ENCODE results near the gene CBR3.
A peak's percentile ranks its signal among the peaks of the same experiment; 100 is the strongest.

Gene CBR3

GRCh38 chr21:36134803-36135390 lies at the start of gene CBR3:
TSS of gene CBR3 (plus strand) at chr21:36135079. CDS start at chr21:36135193, 114 bp downstream.
- Histone ChIP-seq H3K9me2 (replicated peaks; ENCODE audit: low read depth, low read length) (no peaks in the 10 kb centered on the region), H4K20me1 (ENCODE audit: insufficient read depth, low read length, poor library complexity, severe bottlenecking) (no peaks in the 10 kb centered on the region), H3K9me3 (ENCODE audit: insufficient read depth, low read depth, low read length) (no peaks in the 10 kb centered on the region), H3K36me3 (ENCODE audit: insufficient read depth, low read length) (no peaks in the 10 kb centered on the region), H3K4me2 (ENCODE audit: low read depth, low read length, poor library complexity, severe bottlenecking) (peak within 1 kb of the TSS; percentile 72), H3K4me1 (ENCODE audit: insufficient read depth, low read length, poor library complexity, severe bottlenecking) (peaks cover 8% of the 10 kb centered on the region), H2AFZ (ENCODE audit: low read length) (peak within 1 kb of the TSS; percentile 96), H3K79me2 (ENCODE audit: insufficient read depth, low read length) (no peaks in the 10 kb centered on the region; the same call in 1 of the 2 replicates), H3K27me3 (ENCODE audit: insufficient read depth, low read length, poor library complexity, severe bottlenecking) (no peaks in the 10 kb centered on the region), H3K4me3 (ENCODE audit: low read length, poor library complexity, severe bottlenecking) (peak within 1 kb of the TSS; percentile 86), H3K9ac (ENCODE audit: low read depth, low read length, poor library complexity, severe bottlenecking) (peak within 1 kb of the TSS; percentile 73), H3F3A (ENCODE audit: low read depth) (no peaks in the 10 kb centered on the region)
- TF ChIP-seq EZH2phosphoT487 (IDR thresholded peaks at IDR 0.05; ENCODE audit: borderline replicate concordance) (no peak), CTCF (conservative IDR thresholded peaks at IDR 0.05; ENCODE audit: low read length) (no peak)

- Histone ChIP-seq H3K36me3 (ENCODE audit: insufficient read depth, low read length) (no peaks in the 10 kb centered on the region), H2AFZ (ENCODE audit: low read length) (no peak overlapping the region), H3K9me2 (replicated peaks; ENCODE audit: low read depth, low read length) (no peaks in the 10 kb centered on the region), H4K20me1 (ENCODE audit: insufficient read depth, low read length, poor library complexity, severe bottlenecking) (no peaks in the 10 kb centered on the region), H3K4me2 (ENCODE audit: low read depth, low read length, poor library complexity, severe bottlenecking) (no peak overlapping the region), H3K79me2 (ENCODE audit: insufficient read depth, low read length) (no peaks in the 10 kb centered on the region), H3K27me3 (ENCODE audit: insufficient read depth, low read length, poor library complexity, severe bottlenecking) (no peaks in the 10 kb centered on the region), H3K4me3 (ENCODE audit: low read length, poor library complexity, severe bottlenecking) (no peak overlapping the region), H3K4me1 (ENCODE audit: insufficient read depth, low read length, poor library complexity, severe bottlenecking) (no peaks in the 10 kb centered on the region), H3F3A (ENCODE audit: low read depth) (no peaks in the 10 kb centered on the region), H3K9me3 (ENCODE audit: insufficient read depth, low read depth, low read length) (no peaks in the 10 kb centered on the region), H3K9ac (ENCODE audit: low read depth, low read length, poor library complexity, severe bottlenecking) (no peak overlapping the region)
- no peak for TF ChIP-seq EZH2phosphoT487 (IDR thresholded peaks at IDR 0.05; ENCODE audit: borderline replicate concordance)
- peak; percentile 56 for TF ChIP-seq CTCF (conservative IDR thresholded peaks at IDR 0.05; ENCODE audit: low read length)
Measured at GRCh38 chr21:36087362-36088138, 47.3 kb upstream of the CBR3 start.

GRCh38 chr21:36089946-36090345 lies 44.9 kb upstream of the CBR3 start:
- no peak overlapping the region for H2AFZ ChIP-seq (ENCODE audit: low read length)
- H3K4me1 ChIP-seq (ENCODE audit: insufficient read depth, low read length, poor library complexity, severe bottlenecking), result no peaks in the 10 kb centered on the region
- H3K9me3 ChIP-seq (ENCODE audit: insufficient read depth, low read depth, low read length), result peaks cover 12% of the 10 kb centered on the region; the same call in 1 of the 2 replicates
- no peak overlapping the region for H3K9ac ChIP-seq (ENCODE audit: low read depth, low read length, poor library complexity, severe bottlenecking)
- no peaks in the 10 kb centered on the region for H3K9me2 ChIP-seq (replicated peaks; ENCODE audit: low read depth, low read length)
- H3K4me3 ChIP-seq (ENCODE audit: low read length, poor library complexity, severe bottlenecking), result no peak overlapping the region
- no peaks in the 10 kb centered on the region for H4K20me1 ChIP-seq (ENCODE audit: insufficient read depth, low read length, poor library complexity, severe bottlenecking)
- no peaks in the 10 kb centered on the region for H3K79me2 ChIP-seq (ENCODE audit: insufficient read depth, low read length)
- H3F3A ChIP-seq (ENCODE audit: low read depth), result no peaks in the 10 kb centered on the region
- TF ChIP-seq EZH2phosphoT487 (IDR thresholded peaks at IDR 0.05; ENCODE audit: borderline replicate concordance) (no peak), CTCF (conservative IDR thresholded peaks at IDR 0.05; ENCODE audit: low read length) (no peak)
- H3K27me3 ChIP-seq (ENCODE audit: insufficient read depth, low read length, poor library complexity, severe bottlenecking), result no peaks in the 10 kb centered on the region
- no peaks in the 10 kb centered on the region for H3K36me3 ChIP-seq (ENCODE audit: insufficient read depth, low read length)
- no peak overlapping the region for H3K4me2 ChIP-seq (ENCODE audit: low read depth, low read length, poor library complexity, severe bottlenecking)

All from Loucy (cell line).